HG03196 (cell line): ENCODE data around the gene EXOSC10.
"Not testable (repeated sequence)": the region's sequence is repeated elsewhere in the genome, so short reads cannot be mapped to it uniquely, and the experiment has no call there.

ENCODE experiments used
- ATAC-seq: cut with Tn5 transposase; IDR thresholded peaks from one replicate; pipeline ENCODE4 v1.9.1; 2021; ENCODE audit not compliant: unreplicated experiment

Gene EXOSC10

DNA sequence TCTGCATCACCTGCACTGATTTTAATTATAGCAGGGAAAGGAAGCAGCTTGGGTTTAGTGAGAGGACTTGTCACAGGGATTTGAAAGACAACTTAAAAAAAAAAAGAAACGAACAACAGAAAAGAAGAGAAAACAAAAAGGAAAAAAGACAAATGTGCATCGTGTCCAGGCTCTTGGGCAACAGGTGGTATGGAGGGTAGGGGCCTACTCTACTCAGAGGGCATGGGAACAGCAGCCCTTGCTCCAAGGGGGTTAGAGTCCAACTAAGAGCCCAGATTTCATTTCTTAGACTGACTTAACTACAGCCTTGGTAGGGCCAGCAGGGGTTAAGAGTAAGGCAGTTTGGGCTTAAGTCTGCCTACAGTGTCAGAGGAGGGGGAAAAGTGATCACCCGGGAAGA lies 15.3 kb upstream of the EXOSC10 start:
- ATAC-seq: no peak

DNA sequence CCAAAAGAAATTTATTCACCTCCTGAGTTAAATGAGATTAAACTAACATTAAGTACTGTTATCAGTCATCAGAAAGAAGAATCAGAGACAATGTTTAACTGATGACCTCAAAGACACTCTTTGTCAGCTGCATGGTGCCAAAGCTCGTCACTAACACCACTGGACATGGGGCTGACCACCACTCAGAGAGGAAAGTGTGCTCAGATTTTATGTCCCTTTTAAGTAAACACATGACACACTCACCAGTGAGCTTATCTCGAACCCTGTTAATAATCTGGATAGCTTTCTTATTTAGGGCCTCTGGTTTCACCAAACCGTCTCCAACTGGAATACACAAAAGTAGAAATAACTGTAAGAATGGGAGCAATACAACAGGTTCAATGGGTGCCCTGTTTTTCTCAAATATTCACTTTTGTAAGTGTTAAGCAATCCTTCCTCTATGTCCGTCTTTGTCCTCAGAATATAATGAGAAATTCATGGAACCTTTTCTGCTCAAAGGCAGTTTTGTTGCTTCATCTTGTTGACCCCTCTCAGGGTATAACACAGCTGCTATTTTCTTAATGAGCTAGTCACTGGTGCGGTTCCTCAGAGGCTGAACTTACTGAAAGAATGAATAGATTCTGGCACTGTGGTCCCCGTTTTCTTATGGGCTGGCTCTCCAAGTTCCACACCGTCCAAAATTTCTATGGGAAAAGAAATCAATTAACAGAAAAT lies 9.5 kb upstream of the EXOSC10 start:
- ATAC-seq: no peak

DNA sequence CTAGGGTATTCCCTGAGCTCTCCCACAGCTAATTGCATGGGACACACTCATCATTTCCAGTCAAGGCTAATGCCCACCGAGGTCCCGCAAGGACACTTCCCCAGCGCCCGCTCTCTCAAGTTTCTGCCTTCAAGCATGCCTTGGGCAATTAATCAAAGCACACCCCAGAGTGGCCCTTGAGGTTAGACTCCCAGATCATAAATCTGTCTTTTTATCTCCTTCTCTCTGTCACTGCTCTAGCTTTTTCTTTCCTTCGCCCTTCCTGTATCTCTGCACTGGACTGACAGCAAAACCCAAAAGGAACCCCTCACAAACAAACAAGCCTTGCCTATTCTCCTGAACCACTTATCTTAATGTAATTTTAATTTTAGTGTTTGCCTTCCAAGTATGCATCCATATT lies 7.9 kb upstream of the EXOSC10 start:
- no peak for ATAC-seq

DNA sequence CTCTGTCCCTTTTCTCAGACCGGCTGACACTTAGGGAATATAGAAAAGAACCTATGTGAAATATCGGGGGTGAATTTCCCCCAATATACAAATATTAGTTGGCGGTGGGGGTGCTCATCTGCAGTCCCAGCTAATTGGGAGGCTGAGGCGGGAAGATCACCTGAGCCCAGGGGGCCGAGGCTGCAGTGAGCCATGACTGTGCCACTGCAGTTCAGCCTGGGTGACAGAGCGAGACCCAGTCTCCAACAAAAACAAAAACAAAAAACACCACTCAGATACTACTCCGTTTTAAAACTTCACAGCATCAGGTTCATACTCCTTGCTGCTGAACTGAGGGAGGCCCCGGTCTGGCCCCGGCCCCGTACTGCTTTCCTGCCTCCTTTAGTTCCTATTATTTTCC lies 5.9 kb upstream of the EXOSC10 start:
- ATAC-seq: no peak

DNA sequence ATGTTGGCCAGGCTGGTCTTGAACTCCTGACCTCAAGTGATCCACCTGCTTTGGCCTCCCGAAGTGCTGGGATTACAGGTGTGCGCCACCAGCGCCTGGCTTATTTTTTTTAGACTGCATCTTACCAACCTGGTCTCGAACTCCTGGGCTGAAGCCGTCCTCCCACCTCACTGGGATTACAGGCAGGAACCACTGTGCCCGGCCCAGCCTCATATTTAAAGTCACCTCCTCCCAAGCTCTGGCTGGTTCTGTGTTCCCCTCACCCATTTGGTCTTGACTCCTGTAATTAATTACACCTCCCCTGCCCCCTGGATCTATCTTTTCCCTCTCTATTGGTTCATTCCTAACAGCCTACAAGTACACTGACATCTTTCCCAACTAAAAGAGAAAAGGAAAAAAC lies 1.7 kb upstream of the EXOSC10 start:
- ATAC-seq: no peak

DNA sequence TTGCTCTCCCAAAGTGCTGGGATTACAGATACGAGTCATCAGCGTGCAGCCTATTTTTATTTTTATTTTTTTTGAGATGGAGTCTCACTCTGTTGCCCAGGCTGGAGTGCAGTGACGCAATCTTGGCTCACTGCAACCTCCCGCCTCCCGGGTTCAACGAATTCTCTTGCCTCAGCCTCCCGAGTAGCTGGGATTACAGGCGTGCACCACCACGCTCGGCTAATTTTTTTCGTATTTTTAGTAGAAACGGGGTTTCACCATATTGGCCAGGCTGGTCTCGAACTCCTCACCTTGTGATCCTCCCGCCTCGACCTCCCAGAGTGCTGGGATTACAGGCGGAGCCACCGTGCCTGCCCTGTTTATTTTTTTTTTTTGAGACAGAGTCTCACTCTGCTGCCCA lies 1.1 kb upstream of the EXOSC10 start:
- ATAC-seq: not testable (repeated sequence)

DNA sequence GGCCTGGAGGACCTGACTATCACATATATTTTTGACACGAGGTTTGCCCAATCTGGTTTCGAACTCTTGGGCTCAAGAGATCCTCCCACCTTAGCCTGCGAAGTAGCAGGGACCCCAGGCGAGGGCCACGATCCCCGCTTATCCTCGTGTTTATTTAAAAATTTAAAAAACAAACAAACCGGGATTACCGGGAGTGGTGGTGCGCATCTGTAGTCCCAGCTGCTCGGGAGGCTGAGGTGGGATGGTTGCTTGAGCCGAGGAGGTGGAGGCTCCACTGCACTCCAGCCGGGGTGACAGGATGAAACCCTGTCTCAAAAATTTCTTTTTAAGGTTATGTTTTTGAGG lies 452 bp upstream of the EXOSC10 start:
- ATAC-seq: no peak

DNA sequence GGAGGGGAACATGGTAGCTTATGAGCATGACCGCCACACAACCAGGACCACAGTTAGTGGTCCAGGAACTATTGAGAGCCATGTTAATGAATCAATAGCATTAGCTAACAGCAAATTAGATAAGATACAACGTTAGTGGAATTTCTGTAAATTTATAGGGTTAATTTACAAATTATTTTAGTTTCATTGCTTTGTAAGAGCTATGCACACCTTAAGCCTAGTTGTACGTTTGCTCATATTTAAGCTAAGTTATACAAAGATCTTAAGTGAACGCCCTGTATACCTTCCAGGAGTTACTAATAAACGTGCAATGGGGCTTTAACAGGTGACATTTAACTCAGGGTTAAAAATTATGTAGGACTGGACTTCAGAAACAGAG lies 749 bp downstream of the EXOSC10 start:
- ATAC-seq: no peak

DNA sequence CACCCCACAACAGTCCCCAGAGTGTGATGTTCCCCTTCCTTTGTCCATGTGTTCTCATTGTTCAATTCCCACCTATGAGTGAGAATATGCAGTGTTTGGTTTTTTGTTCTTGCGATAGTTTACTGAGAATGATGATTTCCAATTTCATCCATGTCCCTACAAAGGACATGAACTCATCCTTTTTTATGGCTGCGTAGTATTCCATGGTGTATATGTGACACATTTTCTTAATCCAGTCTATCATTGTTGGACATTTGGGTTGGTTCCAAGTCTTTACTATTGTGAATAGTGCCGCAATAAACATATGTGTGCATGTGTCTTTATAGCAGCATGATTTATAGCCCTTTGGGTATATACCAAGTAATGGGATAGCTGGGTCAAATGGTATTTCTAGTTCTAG lies 15.9 kb downstream of the EXOSC10 start:
- ATAC-seq: not testable (repeated sequence)

DNA sequence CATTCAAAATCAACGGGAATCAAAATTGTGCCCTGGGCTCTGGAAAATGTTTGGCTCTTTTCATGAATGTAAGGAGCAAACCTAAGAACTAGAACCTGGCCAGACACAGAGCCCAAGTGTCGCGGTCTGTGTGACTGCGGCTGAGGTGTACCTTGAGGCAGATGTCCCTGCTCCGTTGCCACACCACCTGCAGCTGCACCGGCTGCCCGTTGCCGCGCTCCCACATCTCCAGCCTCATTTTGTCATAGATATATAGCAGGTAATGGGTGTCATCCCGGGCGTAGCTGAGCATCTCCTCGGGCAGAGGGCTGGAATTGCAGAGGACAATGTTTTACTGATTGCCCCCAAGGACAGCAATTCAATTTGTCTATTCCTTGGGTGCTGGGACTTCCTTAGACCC lies 18.7 kb downstream of the EXOSC10 start:
- ATAC-seq: no peak

DNA sequence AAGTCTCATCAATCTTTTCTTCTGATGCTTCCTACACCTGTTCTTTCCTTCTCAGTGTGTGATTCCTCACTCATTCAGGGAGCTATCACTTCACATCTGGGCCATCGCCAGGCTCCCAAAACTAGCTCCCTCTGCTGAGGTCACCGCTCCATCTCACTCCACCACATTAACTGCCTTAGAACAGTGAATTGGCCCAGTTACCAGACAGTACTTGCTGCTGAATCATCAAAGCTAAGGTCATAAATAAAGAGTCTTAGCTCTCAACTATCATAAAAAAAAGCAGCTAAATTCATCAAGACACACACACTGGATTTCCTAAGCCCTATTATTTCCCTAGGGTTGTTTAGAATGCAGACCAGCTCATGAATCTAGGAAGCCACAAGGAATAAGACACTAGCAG lies 21.0 kb downstream of the EXOSC10 start:
- no peak for ATAC-seq

DNA sequence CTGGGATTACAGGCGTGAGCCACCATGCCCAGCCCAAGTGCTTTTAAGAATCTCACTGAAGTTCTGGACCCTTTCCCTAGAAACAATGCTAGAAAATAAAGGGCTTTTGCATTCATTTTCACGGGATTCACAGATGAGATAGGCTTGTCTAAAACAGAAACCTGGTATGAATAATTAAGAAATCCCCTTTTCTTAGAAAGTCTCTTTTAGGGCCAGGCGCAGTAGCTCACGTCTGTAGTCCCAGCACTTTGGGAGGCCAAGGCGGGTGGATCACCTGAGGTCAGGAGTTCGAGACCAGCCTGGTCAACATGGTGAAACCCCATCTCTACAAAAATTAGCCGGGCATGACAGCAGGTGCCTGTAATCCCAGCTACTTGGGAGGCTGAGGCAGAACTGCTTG lies 26.3 kb downstream of the EXOSC10 start:
- ATAC-seq: not testable (repeated sequence)

DNA sequence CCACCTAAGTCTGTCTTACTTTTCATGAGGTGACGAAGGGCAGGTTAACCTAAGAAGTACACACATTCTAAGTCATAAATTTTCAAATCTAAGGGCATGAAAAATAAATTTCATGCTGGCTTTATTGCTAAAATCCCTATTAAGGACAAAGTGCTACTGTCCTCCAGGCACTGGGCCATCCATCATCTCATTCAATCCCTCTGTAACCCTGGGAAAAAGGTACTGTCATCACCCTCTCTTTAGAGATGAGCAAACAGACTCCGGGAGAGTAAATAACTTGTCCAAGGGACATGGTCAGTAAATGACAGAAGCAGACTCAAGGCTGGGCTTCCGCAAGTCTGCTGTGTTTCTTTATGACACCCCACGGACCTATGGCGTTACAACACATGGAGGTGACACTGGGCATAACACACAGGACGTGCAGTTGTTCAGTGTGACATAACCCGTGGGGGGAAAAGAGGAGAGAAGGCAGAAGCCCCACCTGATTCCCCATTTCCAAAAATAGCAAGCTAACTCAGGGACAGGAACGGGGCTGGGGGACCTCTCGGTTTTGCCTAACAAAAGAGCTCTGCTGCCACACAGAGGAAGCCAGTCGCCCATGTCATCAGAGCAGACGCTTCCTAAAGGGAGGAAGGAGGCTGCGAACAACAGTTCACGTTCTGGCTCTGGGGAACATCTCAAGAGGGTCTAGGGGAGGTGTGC lies 27.3 kb downstream of the EXOSC10 start:
- no peak for ATAC-seq

DNA sequence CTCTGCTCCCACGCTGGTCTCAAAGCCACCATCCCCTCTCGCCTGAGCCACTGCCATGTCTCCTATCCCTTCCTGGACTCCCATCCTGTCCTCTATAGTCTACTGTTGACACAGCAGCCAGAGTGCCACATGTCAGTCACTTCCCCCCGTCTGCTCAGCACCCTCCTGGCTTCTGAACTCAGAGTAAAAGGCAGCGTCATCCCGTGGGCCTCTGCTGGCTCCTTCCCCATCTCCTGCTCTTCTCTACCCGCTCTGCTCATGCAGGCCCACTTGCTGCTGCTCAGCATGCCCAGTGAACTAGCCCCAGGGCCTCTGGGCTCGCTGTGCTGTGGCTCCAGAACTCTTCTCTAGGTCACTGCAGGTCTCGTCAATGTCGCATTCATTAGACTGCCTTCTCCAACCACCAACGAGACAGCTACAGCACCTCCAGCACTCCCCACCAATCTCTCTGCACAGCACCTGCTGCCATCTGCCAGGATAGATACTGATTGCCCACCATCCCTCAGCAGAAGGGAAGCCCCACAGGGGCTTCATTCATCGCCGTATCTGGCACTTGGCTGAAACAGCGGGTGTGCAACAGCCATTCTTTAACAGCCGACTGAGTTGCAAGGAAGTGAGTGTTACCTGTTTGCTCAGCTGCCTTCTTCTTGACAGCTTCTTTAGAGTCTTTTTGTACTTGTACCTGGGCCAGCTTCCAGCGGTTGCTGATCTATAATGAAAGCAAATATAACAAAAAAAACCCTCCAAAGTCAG lies 28.0 kb downstream of the EXOSC10 start:
- no peak for ATAC-seq

DNA sequence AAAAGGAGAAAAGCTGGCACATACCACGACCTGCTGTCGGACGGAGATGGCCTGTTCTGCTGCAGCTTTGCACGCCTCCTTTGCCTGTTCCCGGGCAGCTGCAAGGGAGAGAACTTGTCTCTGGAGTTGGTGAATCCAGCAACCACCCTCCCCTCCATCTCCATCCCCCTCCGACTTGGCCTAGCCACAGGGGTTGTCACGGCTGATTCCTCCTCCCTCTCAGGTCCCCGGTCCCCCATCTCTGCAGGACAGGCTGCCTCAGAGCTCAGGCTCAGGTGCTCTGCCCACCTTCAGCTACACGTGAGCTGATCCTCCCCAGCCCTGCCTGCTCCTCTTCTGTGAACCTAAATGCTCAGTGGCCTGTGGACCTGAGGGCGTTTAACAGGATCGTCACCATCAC lies 28.8 kb downstream of the EXOSC10 start:
- no peak for ATAC-seq

DNA sequence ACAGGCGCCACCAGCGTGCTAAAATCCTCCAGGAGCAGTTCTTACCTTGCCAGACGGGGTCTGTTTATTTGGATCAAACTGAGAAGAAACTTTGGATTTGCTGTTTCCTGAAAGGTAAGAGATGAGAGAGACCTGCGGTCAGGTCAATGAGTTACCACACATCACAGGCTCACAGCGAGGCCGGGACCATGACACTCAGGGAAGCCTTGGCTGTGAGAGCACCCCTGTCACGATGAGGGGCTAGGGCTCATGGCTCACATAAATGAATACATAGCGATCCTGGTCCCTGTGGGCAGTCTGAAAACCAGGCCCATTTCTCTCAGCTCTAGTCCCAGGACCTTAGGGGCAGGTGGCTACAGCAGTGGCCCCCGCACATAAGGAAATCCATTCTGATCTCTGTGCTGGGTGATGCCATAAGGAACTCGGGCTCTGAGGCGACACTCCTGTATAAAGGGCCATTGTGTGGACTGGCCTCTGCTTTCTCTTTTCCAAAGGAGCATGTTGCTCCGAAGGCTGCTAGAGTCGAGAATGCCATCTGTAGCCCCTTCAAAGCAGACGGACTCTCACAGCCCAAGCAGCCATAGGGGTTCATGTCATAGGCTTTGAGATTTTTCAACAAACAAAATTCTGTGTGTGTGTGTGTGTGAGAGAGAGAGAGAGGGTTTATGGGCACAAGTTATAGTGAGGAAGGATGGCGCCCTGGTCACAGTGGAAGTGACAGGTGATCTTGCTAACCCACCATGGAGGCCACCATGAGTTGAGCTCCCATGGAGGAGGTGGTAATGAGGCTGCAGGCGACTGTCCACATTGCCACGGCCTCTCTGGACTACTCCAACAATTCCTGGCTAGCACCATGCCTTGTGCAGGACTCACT lies 30.8 kb downstream of the EXOSC10 start:
- no peak for ATAC-seq

DNA sequence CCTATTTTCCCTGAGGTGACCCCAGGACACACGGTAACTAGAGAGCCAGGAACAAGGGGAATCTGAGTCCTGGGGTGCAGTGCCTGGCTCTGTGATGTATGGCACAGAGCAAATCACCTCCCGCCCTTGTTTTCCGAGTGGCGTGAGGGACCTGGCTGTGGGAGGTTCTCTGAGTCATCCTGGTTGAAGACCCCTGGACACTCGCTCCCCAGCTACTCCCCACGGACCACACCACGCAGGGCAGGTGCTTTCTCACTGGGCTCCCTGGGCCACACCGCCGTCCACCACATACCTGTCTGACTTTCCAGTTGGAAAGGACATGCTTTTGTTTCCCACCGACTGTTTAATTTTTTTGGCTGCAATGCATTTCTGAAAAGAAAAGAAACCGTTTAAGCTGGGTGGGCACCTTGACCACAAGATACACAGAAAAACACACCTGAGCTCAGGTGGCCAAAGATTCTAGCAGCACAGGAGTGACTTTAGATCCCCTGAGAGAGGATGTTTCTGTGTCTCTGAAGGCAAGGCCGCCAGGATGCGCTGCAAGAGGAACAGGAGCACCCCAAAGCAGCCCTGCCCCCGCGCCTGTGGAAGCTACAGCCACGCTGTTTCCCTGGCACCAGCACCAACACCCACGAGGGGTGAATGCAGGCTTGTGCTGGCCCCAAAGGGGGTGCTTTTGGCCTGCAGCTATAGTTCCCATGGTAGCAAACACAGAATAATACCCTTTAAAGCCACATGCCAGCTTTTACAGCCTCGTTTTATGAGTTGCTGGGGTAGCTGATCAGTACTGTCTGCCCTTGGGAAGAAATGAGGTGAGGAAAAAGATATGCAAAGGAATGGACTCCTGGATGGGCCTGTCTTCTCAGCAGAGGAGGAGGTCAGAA lies 31.7 kb downstream of the EXOSC10 start:
- ATAC-seq: no peak

DNA sequence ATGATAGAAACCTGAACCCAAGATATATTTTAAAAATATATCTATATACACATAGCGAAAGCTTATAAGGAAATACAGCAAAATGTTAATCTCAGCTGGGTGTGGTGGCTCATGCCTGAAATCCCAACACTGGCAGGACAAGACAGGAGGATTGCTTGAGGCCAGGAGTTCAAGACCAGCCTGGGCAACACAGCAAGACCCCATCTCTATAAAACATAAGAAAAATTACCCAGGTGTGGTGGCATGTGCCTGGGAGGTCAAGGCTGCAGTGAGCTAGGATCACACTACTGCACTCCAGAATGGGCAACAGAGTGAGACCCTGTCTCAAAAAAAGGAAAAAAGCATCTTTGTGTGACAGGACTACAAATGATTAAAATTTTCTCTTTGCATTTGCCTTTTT lies 33.9 kb downstream of the EXOSC10 start:
- no peak for ATAC-seq

DNA sequence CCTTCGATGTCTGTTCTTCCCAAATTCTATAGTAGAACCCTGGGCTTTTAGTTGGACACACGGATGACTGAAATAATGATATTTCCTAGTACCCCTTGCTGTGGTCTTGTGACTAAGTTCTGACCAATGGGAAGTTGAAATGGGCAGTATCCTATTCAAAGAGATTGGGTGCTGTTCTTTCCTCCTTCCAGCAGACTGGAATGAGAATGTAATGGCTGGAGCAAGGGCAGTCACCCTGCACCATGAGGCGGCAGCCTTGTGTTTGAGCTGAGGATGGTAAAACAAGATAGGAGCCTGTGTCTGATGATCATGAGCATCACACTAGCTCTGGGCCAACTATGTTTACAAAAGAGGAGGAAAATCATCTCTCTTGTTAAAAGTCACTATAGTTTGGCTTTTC lies 34.7 kb downstream of the EXOSC10 start:
- ATAC-seq: no peak

DNA sequence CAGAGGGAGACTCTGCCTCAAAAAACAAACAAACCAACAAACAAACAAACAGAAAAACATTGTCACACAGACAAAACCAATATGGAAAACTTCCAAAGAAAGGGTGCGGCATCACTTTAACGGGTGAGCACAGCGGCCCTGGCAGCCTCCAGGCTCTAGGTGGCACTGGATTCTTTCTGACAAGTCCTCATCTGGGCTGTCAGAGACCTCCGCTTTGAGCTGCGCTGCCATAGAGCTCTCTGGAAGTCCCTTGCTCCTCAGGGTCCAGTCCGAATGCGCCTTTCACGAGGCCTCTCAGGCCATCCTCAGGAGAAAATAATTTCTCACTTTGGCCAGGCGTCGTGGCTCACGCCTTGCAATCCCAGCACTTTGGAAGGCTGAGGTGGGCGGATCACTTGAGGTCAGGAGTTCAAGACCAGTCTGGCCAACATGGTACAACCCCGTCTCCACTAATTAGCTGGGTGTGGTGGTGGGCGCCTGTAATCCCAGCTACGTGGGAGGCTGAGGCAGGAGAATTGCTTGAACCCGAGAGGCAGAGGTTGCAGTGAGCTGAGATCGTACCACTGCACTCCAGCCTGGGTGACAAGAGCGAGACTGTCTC lies 35.6 kb downstream of the EXOSC10 start:
- not testable (repeated sequence) for ATAC-seq
